WERI-Rb-1 (cell line): ENCODE data around the gene POLD2.

Experiments
- DNase-seq: peaks from one replicate; pipeline ENCODE4 v3.0.0-alpha.2; 2020
- H3K27ac ChIP-seq: fragments of 250-450 bp; sonication (Bioruptor Pico); 2 replicates; pipeline ENCODE4 v1.5.1; 2020; ENCODE audit warnings: mild to moderate bottlenecking, moderate library complexity
- H3K27me3 ChIP-seq: fragments of 250-450 bp; sonication (Bioruptor Pico); 2 replicates; pipeline ENCODE4 v1.5.1; 2021; ENCODE audit warnings: mild to moderate bottlenecking, low read depth, moderate library complexity; ENCODE audit not compliant: insufficient read depth, severe bottlenecking
- H3K36me3 ChIP-seq: fragments of 250-450 bp; sonication (Bioruptor Pico); 2 replicates; pipeline ENCODE4 v1.5.1; 2020; ENCODE audit warnings: mild to moderate bottlenecking, moderate library complexity
- H3K4me3 ChIP-seq: 2 replicates; pipeline ENCODE4 v1.5.1; 2011; ENCODE audit warnings: low read depth, mild to moderate bottlenecking, control low read depth, low read length
- H3K9me3 ChIP-seq: fragments of 250-450 bp; sonication (Bioruptor Pico); 2 replicates; pipeline ENCODE4 v1.5.1; 2021; ENCODE audit warnings: mild to moderate bottlenecking, moderate library complexity; ENCODE audit not compliant: severe bottlenecking
- TF ChIP-seq, protein P1 (sequence below): IDR thresholded peaks from 2 replicates; pipeline ENCODE4 v1.5.1; 2011; ENCODE audit warnings: low read depth, mild to moderate bottlenecking, control low read depth, inconsistent platforms, low read length

The POLD2 gene

GRCh38 chr7:44102846-44103565 is 20.3 kb downstream of the POLD2 start:
- H3K36me3 ChIP-seq: peaks cover 14% of the 10 kb centered on the region
- no peak for DNase-seq
- no peaks in the 10 kb centered on the region for H3K9me3 ChIP-seq
- H3K27ac ChIP-seq: no peak overlapping the region
- H3K27me3 ChIP-seq: no peaks in the 10 kb centered on the region
- TF ChIP-seq, protein P1, sequence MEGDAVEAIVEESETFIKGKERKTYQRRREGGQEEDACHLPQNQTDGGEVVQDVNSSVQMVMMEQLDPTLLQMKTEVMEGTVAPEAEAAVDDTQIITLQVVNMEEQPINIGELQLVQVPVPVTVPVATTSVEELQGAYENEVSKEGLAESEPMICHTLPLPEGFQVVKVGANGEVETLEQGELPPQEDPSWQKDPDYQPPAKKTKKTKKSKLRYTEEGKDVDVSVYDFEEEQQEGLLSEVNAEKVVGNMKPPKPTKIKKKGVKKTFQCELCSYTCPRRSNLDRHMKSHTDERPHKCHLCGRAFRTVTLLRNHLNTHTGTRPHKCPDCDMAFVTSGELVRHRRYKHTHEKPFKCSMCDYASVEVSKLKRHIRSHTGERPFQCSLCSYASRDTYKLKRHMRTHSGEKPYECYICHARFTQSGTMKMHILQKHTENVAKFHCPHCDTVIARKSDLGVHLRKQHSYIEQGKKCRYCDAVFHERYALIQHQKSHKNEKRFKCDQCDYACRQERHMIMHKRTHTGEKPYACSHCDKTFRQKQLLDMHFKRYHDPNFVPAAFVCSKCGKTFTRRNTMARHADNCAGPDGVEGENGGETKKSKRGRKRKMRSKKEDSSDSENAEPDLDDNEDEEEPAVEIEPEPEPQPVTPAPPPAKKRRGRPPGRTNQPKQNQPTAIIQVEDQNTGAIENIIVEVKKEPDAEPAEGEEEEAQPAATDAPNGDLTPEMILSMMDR: no peak
- H3K4me3 ChIP-seq: no peak overlapping the region

DNA sequence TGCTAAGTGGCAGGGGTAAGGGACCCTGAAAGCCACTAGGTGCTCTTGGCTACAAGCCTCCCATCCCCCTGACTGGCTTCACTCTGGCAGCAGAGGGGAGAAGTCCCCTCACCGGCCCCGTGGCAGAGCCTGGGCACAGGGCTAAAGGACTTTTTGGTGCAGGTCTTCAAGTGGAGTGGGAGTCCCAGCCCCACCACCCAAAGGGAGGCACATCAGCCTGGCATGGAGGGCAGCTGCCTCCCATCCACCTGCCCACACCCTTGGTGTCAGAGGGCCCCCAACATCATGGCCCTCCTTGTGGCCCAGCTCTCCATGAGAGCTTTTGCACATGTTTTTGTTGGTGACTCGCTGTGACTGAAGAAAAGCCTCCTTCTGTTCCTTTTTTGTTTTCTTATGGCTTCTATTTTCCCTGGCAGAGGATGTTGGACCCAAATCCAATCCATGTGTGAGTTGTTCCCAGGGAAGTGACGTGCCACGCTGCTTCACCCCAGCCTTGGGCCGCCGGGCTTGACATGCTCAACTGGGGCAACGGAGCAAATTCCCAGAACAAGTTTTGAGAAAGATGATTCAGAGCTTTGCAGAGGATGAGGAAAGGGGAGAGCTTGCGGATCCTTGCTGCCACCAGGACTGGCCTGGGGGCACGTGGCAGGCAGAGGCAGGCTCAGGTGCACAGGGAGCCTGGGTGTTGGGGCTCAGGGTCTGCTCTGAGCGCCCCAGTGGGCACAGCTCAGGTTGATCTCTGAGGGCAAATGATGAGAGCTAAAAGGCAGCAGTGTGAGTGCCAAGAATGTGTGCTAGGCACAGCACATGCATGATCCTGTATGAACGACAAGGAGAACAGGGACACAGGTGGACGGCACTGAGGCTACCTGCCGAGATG is 21.1 kb downstream of the POLD2 start:
- no peak for DNase-seq
- no peak overlapping the region for H3K27ac ChIP-seq

GRCh38 chr7:44101303-44101965 is 21.9 kb downstream of the POLD2 start:
- no peak for DNase-seq

More for the DNA sequence above, 21.1 kb downstream of the POLD2 start:
- Histone ChIP-seq H3K36me3 (peaks cover 10% of the 10 kb centered on the region), H3K9me3 (no peaks in the 10 kb centered on the region), H3K4me3 (no peak overlapping the region), H3K27me3 (no peaks in the 10 kb centered on the region)
- TF ChIP-seq, protein P1: no peak

DNA sequence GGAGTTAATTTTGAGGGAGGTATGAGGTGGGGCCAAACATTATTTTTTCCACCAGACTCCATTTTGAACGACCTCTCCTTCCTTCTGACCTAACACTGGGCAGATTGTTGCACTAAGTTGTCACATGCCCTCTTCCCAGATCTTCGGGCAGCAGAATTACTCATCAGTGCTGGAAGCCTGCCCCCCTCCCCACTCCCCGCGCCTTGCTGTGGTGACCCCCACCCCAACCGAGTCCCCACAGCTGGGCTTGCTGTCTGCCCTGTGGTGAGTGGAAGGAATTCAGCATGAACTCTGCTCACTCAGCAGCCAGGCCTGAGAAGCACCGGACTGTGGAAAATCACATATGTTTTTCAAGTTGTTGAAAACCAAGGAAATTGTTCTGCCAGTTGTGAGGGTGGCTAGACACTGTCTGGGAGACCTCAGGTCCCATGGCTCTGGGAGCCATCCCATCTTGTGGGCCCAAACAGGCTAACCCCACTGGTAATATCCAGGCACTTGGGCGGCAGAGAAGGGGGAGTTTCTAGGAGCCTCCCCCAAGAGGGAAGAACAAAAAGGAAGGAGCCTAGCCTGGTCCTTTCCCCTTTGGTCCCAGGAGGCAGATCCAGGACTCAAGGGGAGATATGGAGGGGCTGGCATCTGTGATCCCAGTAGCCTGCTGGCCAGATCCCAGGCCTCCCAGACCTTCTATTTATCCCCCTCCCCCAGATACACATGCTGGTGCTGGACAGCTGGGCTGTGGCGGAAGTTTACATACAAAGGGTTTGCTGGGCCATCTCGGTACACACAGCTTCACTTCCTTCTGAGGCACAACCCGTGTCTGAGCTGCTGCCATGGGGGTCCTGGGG is 22.7 kb downstream of the POLD2 start:
- H3K9me3 ChIP-seq: no peaks in the 10 kb centered on the region
- TF ChIP-seq, protein P1: no peak
- no peak for DNase-seq
- H3K36me3 ChIP-seq: no peaks in the 10 kb centered on the region; the same call in 1 of the 2 replicates
- H3K4me3 ChIP-seq: no peak overlapping the region
- no peaks in the 10 kb centered on the region for H3K27me3 ChIP-seq
- H3K27ac ChIP-seq: no peak overlapping the region

More at GRCh38 chr7:44101303-44101965, 21.9 kb downstream of the POLD2 start:
- Histone ChIP-seq H3K36me3 (peaks cover 5% of the 10 kb centered on the region), H3K4me3 (no peak overlapping the region), H3K27ac (no peak overlapping the region), H3K9me3 (no peaks in the 10 kb centered on the region), H3K27me3 (no peaks in the 10 kb centered on the region)
- TF ChIP-seq, protein P1: no peak

DNA sequence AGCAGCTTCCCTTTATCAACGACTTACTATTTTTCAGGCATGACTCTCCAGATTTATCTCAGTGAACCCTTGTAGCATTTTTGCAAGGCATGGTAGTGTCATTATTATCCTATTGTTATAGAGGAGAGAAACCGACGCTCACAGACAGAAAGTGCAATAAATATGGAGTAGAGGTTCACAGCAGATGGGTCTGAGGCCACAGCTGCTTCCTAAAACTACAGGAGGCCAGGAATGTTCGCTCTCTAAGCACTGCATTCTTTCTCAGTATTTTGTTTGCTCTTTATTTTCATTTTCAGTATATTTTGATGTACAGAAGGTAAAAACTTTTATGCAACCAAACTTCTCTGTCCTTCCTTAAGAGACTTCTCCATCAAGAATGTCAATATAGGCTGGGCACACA is 23.7 kb downstream of the POLD2 start:
- TF ChIP-seq, protein P1: no peak
- Histone ChIP-seq H3K36me3 (no peaks in the 10 kb centered on the region), H3K27me3 (no peaks in the 10 kb centered on the region), H3K27ac (no peak overlapping the region), H3K9me3 (no peaks in the 10 kb centered on the region), H3K4me3 (no peak overlapping the region)
- no peak for DNase-seq
